ENCODE data around the gene JCAD.

GRCh38 chr10:29976134-29976533, 83.3 kb downstream of the JCAD start:
- TF ChIP-seq, protein P1, sequence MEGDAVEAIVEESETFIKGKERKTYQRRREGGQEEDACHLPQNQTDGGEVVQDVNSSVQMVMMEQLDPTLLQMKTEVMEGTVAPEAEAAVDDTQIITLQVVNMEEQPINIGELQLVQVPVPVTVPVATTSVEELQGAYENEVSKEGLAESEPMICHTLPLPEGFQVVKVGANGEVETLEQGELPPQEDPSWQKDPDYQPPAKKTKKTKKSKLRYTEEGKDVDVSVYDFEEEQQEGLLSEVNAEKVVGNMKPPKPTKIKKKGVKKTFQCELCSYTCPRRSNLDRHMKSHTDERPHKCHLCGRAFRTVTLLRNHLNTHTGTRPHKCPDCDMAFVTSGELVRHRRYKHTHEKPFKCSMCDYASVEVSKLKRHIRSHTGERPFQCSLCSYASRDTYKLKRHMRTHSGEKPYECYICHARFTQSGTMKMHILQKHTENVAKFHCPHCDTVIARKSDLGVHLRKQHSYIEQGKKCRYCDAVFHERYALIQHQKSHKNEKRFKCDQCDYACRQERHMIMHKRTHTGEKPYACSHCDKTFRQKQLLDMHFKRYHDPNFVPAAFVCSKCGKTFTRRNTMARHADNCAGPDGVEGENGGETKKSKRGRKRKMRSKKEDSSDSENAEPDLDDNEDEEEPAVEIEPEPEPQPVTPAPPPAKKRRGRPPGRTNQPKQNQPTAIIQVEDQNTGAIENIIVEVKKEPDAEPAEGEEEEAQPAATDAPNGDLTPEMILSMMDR (IDR thresholded peaks at IDR 0.05): no peak
- no peak for TF ChIP-seq POLR2A (IDR thresholded peaks at IDR 0.05)

All from uterus (tissue), 2 donors.